Measurements from ENCODE around the gene CD46. TPM values are rescaled to one million over a fixed set of nuclear protein-coding genes. Genes with fewer than 3 reads are reported as not detected.

CD46 gene
- total and polyA plus RNA-seq, 2 donors (not counting 1 experiment from before 2014, with no cell fraction given): 38.6 to 173 TPM

GRCh38 chr1:207836591-207837347, 84.9 kb downstream of the CD46 start:
- Histone ChIP-seq H3K27me3 (replicated peaks in 1 of 4; ENCODE audit: control extremely low read depth in 1 of 4, control insufficient read depth in 3 of 4, insufficient read depth in 4 of 4, low read length in 3 of 4) (no peaks in the 10 kb centered on the region), H3K27ac (ENCODE audit: low read length in 2 of 2) (no peak overlapping the region), H3K9me3 (ENCODE audit: control extremely low read depth in 1 of 3, control insufficient read depth in 2 of 3, insufficient read depth in 1 of 3, low read length in 2 of 3) (peaks cover 0 to 7% (median 3%) of the 10 kb centered on the region in 3 donors), H3K4me1 (ENCODE audit: control insufficient read depth in 2 of 2, insufficient read depth in 2 of 2, low read length in 2 of 2) (peaks cover 18 to 25% of the 10 kb centered on the region in 2 donors), H2AFZ (ENCODE audit: insufficient read depth, low read depth, low read length, poor library complexity, severe bottlenecking) (no peak overlapping the region), H3K4me2 (replicated peaks; ENCODE audit: low read depth, low read length, poor library complexity, severe bottlenecking) (no peak overlapping the region), H4K20me1 (ENCODE audit: control insufficient read depth, insufficient read depth, low read length, poor library complexity, severe bottlenecking) (peaks cover 36% of the 10 kb centered on the region), H3K79me2 (ENCODE audit: control insufficient read depth, insufficient read depth, low read length) (peaks cover 80% of the 10 kb centered on the region), H3K36me3 (replicated peaks in 1 of 2; ENCODE audit: control extremely low read depth in 1 of 2, control insufficient read depth in 1 of 2, extremely low read depth in 1 of 2, insufficient read depth in 2 of 2, low read length in 1 of 2) (peaks cover 0 to 21% of the 10 kb centered on the region in 2 experiments), H3K4me3 (ENCODE audit: control extremely low read depth in 1 of 5, extremely low read depth in 1 of 5, insufficient read depth in 1 of 5, low read depth in 2 of 5, low read length in 4 of 5) (no peak overlapping the region), H3K9ac (ENCODE audit: low read length) (no peak overlapping the region)
- CTCF ChIA-PET: interaction anchor here (2.2 to 11.9 kb wide), 2 partner anchors 32 to 49 kb away, joined by 10 to 87 read pairs; no protein-coding TSS in a partner anchor
- TF ChIP-seq EZH2 (IDR thresholded peaks at IDR 0.05; ENCODE audit: borderline replicate concordance, insufficient read depth, low read depth, low read length, poor library complexity, severe bottlenecking): no peak
- TF ChIP-seq CTCF (IDR thresholded peaks at IDR 0.05): no peak
- Mint-ChIP-seq H3K27me3 (no peaks in the 10 kb centered on the region), H3K9me3 (ENCODE audit: insufficient read depth) (peaks cover 2% of the 10 kb centered on the region), H3K4me3 (no peak overlapping the region), H3K27ac (peak overlapping the region; percentile 23), H3K4me1 (peaks cover 62% of the 10 kb centered on the region)
- intact Hi-C loops (cut with micrococcal nuclease): no loop called here
- DNase-seq (no peak), ATAC-seq (ENCODE audit: low read depth) (no peak)
- 78% methylated on average over 14 of the region's 15 CpGs for WGBS (ENCODE audit: insufficient coverage)
- POLR2A ChIA-PET: no interaction called here

- ATAC-seq (ENCODE audit: low read depth): no peak
- no peak overlapping the region for H3K9ac ChIP-seq (ENCODE audit: low read length)
- Mint-ChIP-seq H3K27ac (peak overlapping the region; percentile 43), H3K9me3 (ENCODE audit: insufficient read depth) (peaks cover 2% of the 10 kb centered on the region), H3K4me1 (peaks cover 59% of the 10 kb centered on the region), H3K27me3 (no peaks in the 10 kb centered on the region), H3K4me3 (no peak overlapping the region)
- H3K9me3 ChIP-seq (ENCODE audit: control extremely low read depth in 1 of 3, control insufficient read depth in 2 of 3, insufficient read depth in 1 of 3, low read length in 2 of 3): peaks cover 0 to 7% (median 3%) of the 10 kb centered on the region in 3 donors
- no peak for DNase-seq
- no peak overlapping the region for H3K4me2 ChIP-seq (replicated peaks; ENCODE audit: low read depth, low read length, poor library complexity, severe bottlenecking)
- intact Hi-C loops (cut with micrococcal nuclease): no loop called here
- H3K27ac ChIP-seq (ENCODE audit: low read length in 2 of 2): no peak overlapping the region
- ChIA-PET POLR2A (no interaction called here), CTCF (interaction anchor here (2.2 kb wide), 1 partner anchor 31 kb away, joined by 10 read pairs; no protein-coding TSS in a partner anchor)
- peaks cover 9 to 16% of the 10 kb centered on the region in 2 donors for H3K4me1 ChIP-seq (ENCODE audit: control insufficient read depth in 2 of 2, insufficient read depth in 2 of 2, low read length in 2 of 2)
- WGBS (ENCODE audit: insufficient coverage): no CpG with 5 or more reads among the region's 4 CpGs
- peaks cover 41% of the 10 kb centered on the region for H4K20me1 ChIP-seq (ENCODE audit: control insufficient read depth, insufficient read depth, low read length, poor library complexity, severe bottlenecking)
- no peaks in the 10 kb centered on the region for H3K27me3 ChIP-seq (replicated peaks in 1 of 4; ENCODE audit: control extremely low read depth in 1 of 4, control insufficient read depth in 3 of 4, insufficient read depth in 4 of 4, low read length in 3 of 4)
- H3K36me3 ChIP-seq (replicated peaks in 1 of 2; ENCODE audit: control extremely low read depth in 1 of 2, control insufficient read depth in 1 of 2, extremely low read depth in 1 of 2, insufficient read depth in 2 of 2, low read length in 1 of 2): peaks cover 0 to 25% of the 10 kb centered on the region in 2 experiments
- H3K4me3 ChIP-seq (ENCODE audit: control extremely low read depth in 1 of 5, extremely low read depth in 1 of 5, insufficient read depth in 1 of 5, low read depth in 2 of 5, low read length in 4 of 5): no peak overlapping the region
- no peak overlapping the region for H2AFZ ChIP-seq (ENCODE audit: insufficient read depth, low read depth, low read length, poor library complexity, severe bottlenecking)
- TF ChIP-seq EZH2 (IDR thresholded peaks at IDR 0.05; ENCODE audit: borderline replicate concordance, insufficient read depth, low read depth, low read length, poor library complexity, severe bottlenecking) (no peak), CTCF (IDR thresholded peaks at IDR 0.05) (no peak)
- H3K79me2 ChIP-seq (ENCODE audit: control insufficient read depth, insufficient read depth, low read length): peaks cover 80% of the 10 kb centered on the region
Measured at GRCh38 chr1:207837673-207838072, 85.8 kb downstream of the CD46 start.
